ENCODE measurements around the gene ANKS1B.

GRCh38 chr12:99261256-99261655 is 723.5 kb downstream of the ANKS1B start:
- TF ChIP-seq EP300 (IDR thresholded peaks at IDR 0.05) (no peak), CTCF (IDR thresholded peaks at IDR 0.05) (no peak), POLR2AphosphoS5 (IDR thresholded peaks at IDR 0.05) (no peak)

All from suprapubic skin (tissue), 4 donors.